Hematopoietic multipotent progenitor cell treated with erythropoietin and hydrocortisone succinate and interleukin-3 and kit ligand, for 8 days (in vitro differentiated cells): ENCODE data around the gene GLTP.
"Not testable (repeated sequence)": the region's sequence is repeated elsewhere in the genome, so short reads cannot be mapped to it uniquely, and the experiment has no call there.

Experiments used
- DNase-seq: peaks from one replicate; pipeline ENCODE4 v3.0.0-alpha.2; 2015

Gene GLTP

GRCh38 chr12:109880043-109880931 lies at the start of gene GLTP:
Gene GLTP (minus strand): TSS chr12:109880541. CDS start chr12:109880374, 167 bp downstream.
- peak; percentile 84 for DNase-seq

GRCh38 chr12:109929326-109929725 lies 49.0 kb upstream of the GLTP start:
- not testable (repeated sequence) for DNase-seq

- no peak for DNase-seq
Measured at GRCh38 chr12:109928058-109928656, 47.8 kb upstream of the GLTP start.

GRCh38 chr12:109927622-109928021 lies 47.3 kb upstream of the GLTP start:
- peak; percentile 56 for DNase-seq

GRCh38 chr12:109926488-109927210 lies 46.3 kb upstream of the GLTP start:
- DNase-seq: no peak

GRCh38 chr12:109926016-109926415 lies 45.7 kb upstream of the GLTP start:
- no peak for DNase-seq

- no peak for DNase-seq
Measured at GRCh38 chr12:109925185-109925840, 45.0 kb upstream of the GLTP start.

- DNase-seq: no peak
Measured at GRCh38 chr12:109923481-109924245, 43.3 kb upstream of the GLTP start.

- no peak for DNase-seq
Measured at GRCh38 chr12:109923038-109923437, 42.7 kb upstream of the GLTP start.

- no peak for DNase-seq
Measured at GRCh38 chr12:109921982-109922381, 41.6 kb upstream of the GLTP start.

GRCh38 chr12:109920261-109920780 lies 40.0 kb upstream of the GLTP start:
- no peak for DNase-seq

- DNase-seq: no peak
Measured at GRCh38 chr12:109919456-109919855, 39.1 kb upstream of the GLTP start.

GRCh38 chr12:109916045-109916444 lies 35.7 kb upstream of the GLTP start:
- DNase-seq: no peak

- DNase-seq: no peak
Measured at GRCh38 chr12:109915171-109916040, 35.1 kb upstream of the GLTP start.

- DNase-seq: no peak
Measured at GRCh38 chr12:109914461-109914860, 34.1 kb upstream of the GLTP start.

GRCh38 chr12:109912855-109913321 lies 32.5 kb upstream of the GLTP start:
- DNase-seq: no peak

GRCh38 chr12:109910969-109911348 lies 30.6 kb upstream of the GLTP start:
- DNase-seq: peak; percentile 45

GRCh38 chr12:109910254-109910968 lies 30.1 kb upstream of the GLTP start:
- no peak for DNase-seq

GRCh38 chr12:109905301-109905700 lies 25.0 kb upstream of the GLTP start:
- no peak for DNase-seq

GRCh38 chr12:109902891-109903418 lies 22.6 kb upstream of the GLTP start:
- no peak for DNase-seq
